SJSA1 (cell line): Measurements from ENCODE around the gene SLC16A9. TPM values are rescaled to one million over a fixed set of nuclear protein-coding genes. Genes with fewer than 3 reads are reported as not detected.
A peak's percentile ranks its signal among the peaks of the same experiment; 100 is the strongest.
"Not testable (repeated sequence)": the region's sequence is repeated elsewhere in the genome, so short reads cannot be mapped to it uniquely, and the experiment has no call there.

ENCODE experiments used
- DNase-seq, 2 experiments: peaks; one replicate each; pipeline ENCODE4 v3.0.0-alpha.2; 2015 to 2020; ENCODE audit warnings: low spot score in 2 of 2, low read depth in 1 of 2
- H3K27ac ChIP-seq: fragments of 250-450 bp; sonication (Bioruptor Pico); 2 replicates; pipeline ENCODE4 v1.5.1; 2020; ENCODE audit warnings: mild to moderate bottlenecking, moderate library complexity
- H3K27me3 ChIP-seq: fragments of 250-450 bp; sonication (Bioruptor Pico); replicated peaks from 2 replicates; pipeline ENCODE4 v1.5.1; 2020; ENCODE audit warnings: mild to moderate bottlenecking, moderate library complexity
- H3K36me3 ChIP-seq: fragments of 250-450 bp; sonication (Bioruptor Pico); 2 replicates; pipeline ENCODE4 v1.5.1; 2020; ENCODE audit warnings: mild to moderate bottlenecking
- H3K4me1 ChIP-seq: fragments of 250-450 bp; sonication (Bioruptor Pico); replicated peaks from 2 replicates; pipeline ENCODE4 v1.6.1; 2021; ENCODE audit warnings: mild to moderate bottlenecking
- H3K4me3 ChIP-seq: fragments of 250-450 bp; sonication (Bioruptor Pico); 2 replicates; pipeline ENCODE4 v1.5.1; 2020; ENCODE audit warnings: mild to moderate bottlenecking
- H3K9me3 ChIP-seq: fragments of 250-450 bp; sonication (Bioruptor Pico); replicated peaks from 2 replicates; pipeline ENCODE4 v1.5.1; 2020; ENCODE audit warnings: mild to moderate bottlenecking
- total RNA-seq: library from RNA; depleted of rRNA; stranded (reverse); fragments of >200 nt; shearing (Covaris generic); gene quantifications from 2 replicates; pipeline ENCODE4 v1.2.3, GENCODE V29; 2014; rRNA removed

SLC16A9 gene
- total RNA-seq, result 0.13 and 0.42 TPM in 2 replicates

GRCh38 chr10:59709395-59710125, at the start of gene SLC16A9:
Gene SLC16A9, minus strand, starts transcription at chr10:59709850. Its CDS starts 25,559 bp downstream, at chr10:59684291.
- Histone ChIP-seq H3K4me3 (peak within 1 kb of the TSS; percentile 41), H3K4me1 (peaks cover 18% of the 10 kb centered on the region), H3K36me3 (no peaks in the 10 kb centered on the region), H3K27ac (no peak within 1 kb of the TSS), H3K9me3 (no peaks in the 10 kb centered on the region), H3K27me3 (peaks cover 58% of the 10 kb centered on the region)
- peak; percentile 40 to 54 for DNase-seq

GRCh38 chr10:59757966-59758365, 48.3 kb upstream of the SLC16A9 start:
- H3K9me3 ChIP-seq, result no peaks in the 10 kb centered on the region; the same call in 1 of the 2 replicates
- H3K4me1 ChIP-seq, result peaks cover 24% of the 10 kb centered on the region
- peak; percentile 37 to 72 for DNase-seq
- H3K27ac ChIP-seq, result peak overlapping the region; percentile 66
- no peaks in the 10 kb centered on the region for H3K36me3 ChIP-seq
- no peaks in the 10 kb centered on the region for H3K27me3 ChIP-seq
- H3K4me3 ChIP-seq, result no peak overlapping the region

GRCh38 chr10:59754951-59755350, 45.3 kb upstream of the SLC16A9 start:
- no peaks in the 10 kb centered on the region; the same call in 1 of the 2 replicates for H3K9me3 ChIP-seq
- DNase-seq, result peak in 1 of 2 experiments; percentile 4
- no peak overlapping the region for H3K4me3 ChIP-seq
- no peak overlapping the region for H3K27ac ChIP-seq
- no peaks in the 10 kb centered on the region for H3K27me3 ChIP-seq
- no peaks in the 10 kb centered on the region for H3K36me3 ChIP-seq
- peaks cover 15% of the 10 kb centered on the region for H3K4me1 ChIP-seq

- Histone ChIP-seq H3K27me3 (0 out of 2 replicates have a peak, but pooled peaks cover 3% of the 10 kb centered on the region), H3K4me3 (no peak within 1 kb of the TSS), H3K36me3 (no peaks in the 10 kb centered on the region), H3K9me3 (no peaks in the 10 kb centered on the region), H3K4me1 (peaks cover 9% of the 10 kb centered on the region), H3K27ac (no peak within 1 kb of the TSS)
- no peak for DNase-seq
These were observed 43.6 kb upstream of the SLC16A9 start, which contains the start of gene MRLN for GRCh38 chr10:59753267-59753666. Gene MRLN, minus strand, starts transcription at chr10:59753455.

- H3K9me3 ChIP-seq, result no peaks in the 10 kb centered on the region
- DNase-seq, result peak in 1 of 2 experiments; percentile 3
- 0 out of 2 replicates have a peak, but pooled peaks cover 3% of the 10 kb centered on the region for H3K27me3 ChIP-seq
- no peak overlapping the region for H3K4me3 ChIP-seq
- H3K27ac ChIP-seq, result no peak overlapping the region
- peaks cover 2% of the 10 kb centered on the region for H3K4me1 ChIP-seq
- no peaks in the 10 kb centered on the region for H3K36me3 ChIP-seq
These were observed 42.8 kb upstream of the SLC16A9 start for GRCh38 chr10:59752278-59752940.

GRCh38 chr10:59750155-59750945, 40.7 kb upstream of the SLC16A9 start:
- Histone ChIP-seq H3K27me3 (0 out of 2 replicates have a peak, but pooled peaks cover 3% of the 10 kb centered on the region), H3K4me1 (no peaks in the 10 kb centered on the region), H3K9me3 (no peaks in the 10 kb centered on the region), H3K36me3 (no peaks in the 10 kb centered on the region), H3K27ac (no peak overlapping the region), H3K4me3 (no peak overlapping the region)
- no peak for DNase-seq

GRCh38 chr10:59748834-59749233, 39.2 kb upstream of the SLC16A9 start:
- no peak for DNase-seq
- no peak overlapping the region for H3K4me3 ChIP-seq
- 0 out of 2 replicates have a peak, but pooled peaks cover 3% of the 10 kb centered on the region for H3K27me3 ChIP-seq
- H3K36me3 ChIP-seq, result no peaks in the 10 kb centered on the region
- H3K9me3 ChIP-seq, result no peaks in the 10 kb centered on the region
- H3K4me1 ChIP-seq, result no peaks in the 10 kb centered on the region
- no peak overlapping the region for H3K27ac ChIP-seq

GRCh38 chr10:59745163-59745650, 35.6 kb upstream of the SLC16A9 start:
- Histone ChIP-seq H3K9me3 (no peaks in the 10 kb centered on the region), H3K4me1 (peaks cover 6% of the 10 kb centered on the region; the same call in 1 of the 2 replicates), H3K36me3 (no peaks in the 10 kb centered on the region), H3K27ac (no peak overlapping the region), H3K4me3 (no peak overlapping the region), H3K27me3 (0 out of 2 replicates have a peak, but pooled peaks cover 3% of the 10 kb centered on the region)
- DNase-seq, result no peak

GRCh38 chr10:59744762-59745161, 35.1 kb upstream of the SLC16A9 start:
- not testable (repeated sequence) for H3K9me3 ChIP-seq, H3K4me3 ChIP-seq, DNase-seq, H3K27me3 ChIP-seq, H3K36me3 ChIP-seq, H3K4me1 ChIP-seq, H3K27ac ChIP-seq

- not testable (repeated sequence) for H3K4me3 ChIP-seq, H3K36me3 ChIP-seq, H3K4me1 ChIP-seq, H3K27me3 ChIP-seq, H3K27ac ChIP-seq, H3K9me3 ChIP-seq, DNase-seq
These were observed 34.5 kb upstream of the SLC16A9 start for GRCh38 chr10:59744156-59744555.

- 0 out of 2 replicates have a peak, but pooled peaks cover 4% of the 10 kb centered on the region for H3K27me3 ChIP-seq
- H3K27ac ChIP-seq, result no peak overlapping the region
- H3K4me3 ChIP-seq, result no peak overlapping the region
- no peaks in the 10 kb centered on the region for H3K36me3 ChIP-seq
- peaks cover 9% of the 10 kb centered on the region; the same call in 1 of the 2 replicates for H3K4me1 ChIP-seq
- no peaks in the 10 kb centered on the region for H3K9me3 ChIP-seq
- DNase-seq, result no peak
These were observed 31.9 kb upstream of the SLC16A9 start for GRCh38 chr10:59741583-59741982.

GRCh38 chr10:59741048-59741447, 31.4 kb upstream of the SLC16A9 start:
- peaks cover 9% of the 10 kb centered on the region; the same call in 1 of the 2 replicates for H3K4me1 ChIP-seq
- H3K4me3 ChIP-seq, result no peak overlapping the region
- no peaks in the 10 kb centered on the region for H3K9me3 ChIP-seq
- H3K27me3 ChIP-seq, result 0 out of 2 replicates have a peak, but pooled peaks cover 4% of the 10 kb centered on the region
- no peak for DNase-seq
- no peak overlapping the region for H3K27ac ChIP-seq
- no peaks in the 10 kb centered on the region for H3K36me3 ChIP-seq

GRCh38 chr10:59736749-59737148, 27.1 kb upstream of the SLC16A9 start:
- Histone ChIP-seq H3K4me3 (no peak overlapping the region), H3K27me3 (0 out of 2 replicates have a peak, but pooled peaks cover 4% of the 10 kb centered on the region), H3K9me3 (no peaks in the 10 kb centered on the region), H3K4me1 (peaks cover 3% of the 10 kb centered on the region; the same call in 1 of the 2 replicates), H3K27ac (no peak overlapping the region), H3K36me3 (no peaks in the 10 kb centered on the region)
- no peak for DNase-seq
